ENCODE measurements around the gene BEND3.

DNA sequence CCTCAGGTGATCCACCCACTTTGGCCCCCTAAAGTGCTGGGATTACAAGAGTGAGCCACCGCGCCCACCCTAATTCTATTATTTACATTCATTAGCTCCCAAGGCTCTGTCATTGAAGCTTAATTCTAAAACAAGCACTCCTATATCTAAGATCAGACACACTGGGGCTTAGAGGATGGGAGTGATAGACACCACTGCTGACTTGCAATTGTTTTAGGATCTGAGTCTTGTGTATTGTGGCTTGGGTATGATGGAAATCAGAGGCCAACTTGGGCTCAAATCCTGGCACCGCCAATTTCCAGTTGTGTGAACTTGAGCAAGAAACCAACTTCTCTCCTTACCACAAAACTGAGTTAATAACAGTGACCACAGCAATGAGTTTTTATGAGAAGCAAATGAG is 52.6 kb downstream of the BEND3 start:
- no peak for TF ChIP-seq ESRRG (CRISPR knock-in tag; IDR thresholded peaks at IDR 0.05)
- no peak for TF ChIP-seq GLIS3 (CRISPR knock-in tag; IDR thresholded peaks at IDR 0.05)
- no peak for TF ChIP-seq ZFP30 (CRISPR knock-in tag; IDR thresholded peaks at IDR 0.05)

Measured in SK-N-SH treated with all-trans-retinoic acid at 6 μM for 48 hours (cell line).